GM23338 (cell line): Measurements from ENCODE around the gene FOXN4. TPM values are rescaled to one million over a fixed set of nuclear protein-coding genes. Genes with fewer than 3 reads are reported as not detected.

Experiments used
- ATAC-seq: fragments of 200-7000 bp; cut with Tn5 transposase; 3 replicates; pipeline ENCODE4 v1.9.1; 2020
- DNase-seq: peaks from one replicate; pipeline ENCODE4 v3.0.0-alpha.2; 2015; ENCODE audit warnings: low spot score
- H2AFZ ChIP-seq: fragments of 200-600 bp; sonication (generic); 2 replicates; pipeline ENCODE4 v1.8.0; 2016; ENCODE audit warnings: antibody characterized with exemption, mild to moderate bottlenecking, moderate library complexity
- H3F3A ChIP-seq: fragments of 200-600 bp; sonication (generic); replicated peaks from 2 replicates; pipeline ENCODE4 v1.8.0; 2017; ENCODE audit warnings: antibody characterized with exemption, mixed run types, low read depth
- H3K27ac ChIP-seq: fragments of 200-600 bp; sonication (generic); 2 replicates; pipeline ENCODE4 v1.6.1; 2016; ENCODE audit warnings: low read depth
- H3K27me3 ChIP-seq: fragments of 200-600 bp; sonication (generic); 2 replicates; pipeline ENCODE4 v1.8.0; 2016; ENCODE audit warnings: mild to moderate bottlenecking, mixed run types, moderate library complexity; ENCODE audit not compliant: insufficient read depth
- H3K36me3 ChIP-seq: fragments of 200-600 bp; sonication (generic); 2 replicates; pipeline ENCODE4 v1.8.0; 2016; ENCODE audit warnings: mild to moderate bottlenecking; ENCODE audit not compliant: insufficient read depth
- H3K4me1 ChIP-seq: fragments of 200-600 bp; sonication (generic); 2 replicates; pipeline ENCODE4 v1.8.0; 2016; ENCODE audit warnings: mild to moderate bottlenecking, moderate library complexity; ENCODE audit not compliant: insufficient read depth
- H3K4me2 ChIP-seq: fragments of 200-600 bp; sonication (generic); 2 replicates; pipeline ENCODE4 v1.7.1; 2017; ENCODE audit warnings: mixed run types
- H3K4me3 ChIP-seq: fragments of 200-600 bp; sonication (generic); 2 replicates; pipeline ENCODE4 v1.6.1; 2016; ENCODE audit warnings: mixed run types
- H3K79me2 ChIP-seq: fragments of 200-600 bp; sonication (generic); replicated peaks from 2 replicates; pipeline ENCODE4 v1.8.0; 2017; ENCODE audit warnings: mild to moderate bottlenecking; ENCODE audit not compliant: insufficient read depth
- H3K9me2 ChIP-seq: fragments of 200-600 bp; sonication (generic); 2 replicates; pipeline ENCODE4 v1.8.0; 2017; ENCODE audit not compliant: insufficient read depth
- H4K20me1 ChIP-seq: fragments of 200-600 bp; sonication (generic); replicated peaks from 2 replicates; pipeline ENCODE4 v1.8.0; 2017; ENCODE audit warnings: mild to moderate bottlenecking; ENCODE audit not compliant: insufficient read depth
- H3K27ac Mint-ChIP-seq: 2 replicates; pipeline ENCODE4 v1.8.0; 2020; ENCODE audit warnings: inconsistent platforms, mild to moderate bottlenecking, moderate library complexity, mixed read lengths
- H3K27me3 Mint-ChIP-seq: 3 replicates; pipeline ENCODE4 v1.8.0; 2022; ENCODE audit warnings: low read depth, mild to moderate bottlenecking, moderate library complexity, mixed read lengths, inconsistent platforms; ENCODE audit not compliant: insufficient read depth, poor library complexity
- H3K36me3 Mint-ChIP-seq: 3 replicates; pipeline ENCODE4 v1.8.0; 2021; ENCODE audit warnings: low read depth, mild to moderate bottlenecking, inconsistent platforms, moderate library complexity, mixed read lengths
- H3K4me1 Mint-ChIP-seq: 3 replicates; pipeline ENCODE4 v1.8.0; 2020; ENCODE audit warnings: mild to moderate bottlenecking, inconsistent platforms, mixed read lengths
- H3K4me3 Mint-ChIP-seq: 3 replicates; pipeline ENCODE4 v1.8.0; 2021; ENCODE audit warnings: moderate library complexity, mild to moderate bottlenecking, inconsistent platforms, mixed read lengths
- H3K9me3 Mint-ChIP-seq: 3 replicates; pipeline ENCODE4 v1.8.0; 2020; ENCODE audit warnings: moderate library complexity, mild to moderate bottlenecking, inconsistent platforms, mixed read lengths
- CTCF ChIP-seq, 2 experiments: fragments of 200-600 bp in 1 of 2; sonication (generic) in 1 of 2; conservative IDR thresholded peaks; 2 replicates each; pipeline versions ENCODE4 v1.5.1 to v1.6.1; 2016 to 2017; ENCODE audit warnings: antibody characterized with exemption in 2 of 2, low read depth in 2 of 2, mild to moderate bottlenecking in 2 of 2, moderate library complexity in 1 of 2
- EZH2phosphoT487 ChIP-seq: fragments of 200-600 bp; sonication (generic); IDR thresholded peaks from one replicate; pipeline ENCODE4 v1.8.1; 2018; ENCODE audit warnings: antibody characterized with exemption; ENCODE audit not compliant: unreplicated experiment
- JUNB ChIP-seq: IDR thresholded peaks from one replicate; pipeline ENCODE4 v1.6.1; 2016; ENCODE audit warnings: antibody characterized with exemption; ENCODE audit not compliant: unreplicated experiment
- NANOG ChIP-seq: IDR thresholded peaks from 2 replicates; pipeline ENCODE4 v1.6.1; 2016; ENCODE audit warnings: antibody characterized with exemption, borderline replicate concordance
- POLR2AphosphoS5 ChIP-seq: IDR thresholded peaks from 2 replicates; pipeline ENCODE4 v1.6.1; 2016; ENCODE audit warnings: antibody characterized with exemption, low read depth
- REST ChIP-seq: IDR thresholded peaks from one replicate; pipeline ENCODE4 v1.6.1; 2018; ENCODE audit warnings: antibody characterized with exemption; ENCODE audit not compliant: unreplicated experiment
- STAT1 ChIP-seq: IDR thresholded peaks from one replicate; pipeline ENCODE4 v1.6.1; 2016; ENCODE audit warnings: antibody characterized with exemption; ENCODE audit not compliant: unreplicated experiment
- ZNF114 ChIP-seq: fragments of 250-450 bp; sonication (Bioruptor Pico); IDR thresholded peaks from 2 replicates; pipeline ENCODE4 v1.5.0; 2020; ENCODE audit warnings: mild to moderate bottlenecking, moderate library complexity
- ZNF331 ChIP-seq: fragments of 250-450 bp; sonication (Bioruptor Pico); IDR thresholded peaks from 2 replicates; pipeline ENCODE4 v1.5.0; 2020; ENCODE audit warnings: low read depth, mild to moderate bottlenecking, moderate library complexity
- polyA plus RNA-seq: library from polyadenylated mRNA; unstranded; fragments of >200 nt; fragmentation: Nextera tagmentation; extraction: Ambion mirVana; gene quantifications from 2 replicates; pipeline ENCODE4 v1.2.1, GENCODE V29; 2016
- total RNA-seq: library from RNA; depleted of rRNA; stranded (reverse); fragments of >200 nt; shearing (Covaris generic); gene quantifications from 2 replicates; pipeline ENCODE4 v1.2.3, GENCODE V29; 2014

The FOXN4 gene
- total and polyA plus RNA-seq, 2 experiments from 2014 or later: 0.35 to 0.47 TPM

- no peak for DNase-seq
These were observed 49.6 kb downstream of the FOXN4 start for GRCh38 chr12:109259545-109259895.

More at GRCh38 chr12:109259545-109259895, 49.6 kb downstream of the FOXN4 start:
- Histone ChIP-seq H3K79me2 (no peaks in the 10 kb centered on the region), H3K27ac (no peak overlapping the region), H3F3A (no peaks in the 10 kb centered on the region), H3K4me1 (no peaks in the 10 kb centered on the region; the same call in 1 of the 2 replicates), H3K4me3 (no peak overlapping the region), H2AFZ (no peak overlapping the region), H3K9me2 (no peaks in the 10 kb centered on the region), H3K4me2 (no peak overlapping the region), H3K36me3 (no peaks in the 10 kb centered on the region), H4K20me1 (no peaks in the 10 kb centered on the region), H3K27me3 (no peaks in the 10 kb centered on the region)
- Mint-ChIP-seq H3K27ac (no peak overlapping the region; the same call in 1 of the 2 replicates), H3K36me3 (peaks cover 9% of the 10 kb centered on the region), H3K4me3 (no peak overlapping the region), H3K4me1 (peaks cover 16% of the 10 kb centered on the region), H3K27me3 (peaks cover 4% of the 10 kb centered on the region), H3K9me3 (no peaks in the 10 kb centered on the region; the same call in 2 of the 3 replicates)
- TF ChIP-seq EZH2phosphoT487: no peak
- no peak for TF ChIP-seq POLR2AphosphoS5
- no peak for TF ChIP-seq ZNF114 (CRISPR knock-in tag)
- TF ChIP-seq NANOG: no peak
- TF ChIP-seq ZNF331 (CRISPR knock-in tag): no peak
- TF ChIP-seq JUNB: no peak
- no peak for TF ChIP-seq REST
- TF ChIP-seq STAT1: no peak
- no peak for TF ChIP-seq CTCF (conservative IDR thresholded peaks at IDR 0.05; ENCODE audit: low read depth in 2 of 2)
- ATAC-seq: no peak
